Gastrocnemius medialis (tissue), 4 donors: ENCODE results near the gene PRELID3B. TPM values are rescaled to one million over a fixed set of nuclear protein-coding genes. Genes with fewer than 3 reads are reported as not detected.

Experiments
- ATAC-seq, 2 donors: fragments of 150-250 bp; one replicate each; pipeline ENCODE4 v1.9.1; 2016
- DNase-seq, 2 donors: peaks; one replicate each; pipeline ENCODE4 v3.0.0-alpha.2; 2019
- H3K27ac ChIP-seq, 4 donors: fragments of 200-600 bp; sonication (generic); 1 replicate in 1 of 4; 2 replicates in 3 of 4; pipeline ENCODE4 v1.5.1; 2016 to 2018; ENCODE audit warnings: mild to moderate bottlenecking in 2 of 4, moderate library complexity in 1 of 4
- H3K27me3 ChIP-seq, 3 donors: fragments of 200-600 bp; sonication (generic) in 2 of 3; 1 replicate in 1 of 3; 2 replicates in 2 of 3; pipeline versions ENCODE4 v1.5.1 to v1.6.0; 2016 to 2019; ENCODE audit warnings: mild to moderate bottlenecking in 1 of 3, moderate library complexity in 1 of 3
- H3K36me3 ChIP-seq, 2 donors: fragments of 200-600 bp; sonication (generic) in 1 of 2; one replicate each; pipeline ENCODE4 v1.5.1; 2017 to 2018
- H3K4me1 ChIP-seq, 2 donors: fragments of 200-600 bp; sonication (generic) in 1 of 2; one replicate each; pipeline ENCODE4 v1.5.1; 2016 to 2017; ENCODE audit warnings: mild to moderate bottlenecking in 2 of 2
- H3K4me3 ChIP-seq, 4 donors: fragments of 200-600 bp; sonication (generic) in 3 of 4; 1 replicate in 1 of 4; 2 replicates in 3 of 4; pipeline ENCODE4 v1.5.1; 2016 to 2019; ENCODE audit warnings: mild to moderate bottlenecking in 2 of 4
- H3K9me3 ChIP-seq, 3 donors: fragments of 200-600 bp; sonication (generic) in 2 of 3; 1 replicate in 1 of 3; 2 replicates in 2 of 3; pipeline ENCODE4 v1.5.1; 2016 to 2019
- CTCF ChIP-seq, 5 experiments: fragments of 450-650 bp in 3 of 5; fragments of 200-600 bp in 2 of 5; sonication (generic) in 2 of 5; IDR thresholded peaks in 4 of 5; conservative IDR thresholded peaks in 1 of 5; 1 replicate in 4 of 5; 2 replicates in 1 of 5; pipeline ENCODE4 v1.5.1; 2016 to 2019; ENCODE audit warnings: antibody characterized with exemption in 5 of 5, mild to moderate bottlenecking in 3 of 5, moderate library complexity in 3 of 5
- POLR2A ChIP-seq, 2 donors: fragments of 450-650 bp; IDR thresholded peaks; one replicate each; pipeline ENCODE4 v1.6.1; 2017; ENCODE audit warnings: antibody characterized with exemption in 2 of 2, mild to moderate bottlenecking in 2 of 2, moderate library complexity in 2 of 2
- in situ Hi-C, 4 donors: fragments of 200-750 bp; cut with MboI; loops; one replicate each; pipeline versions ENCODE4 v1.15.0 to v1.8.0; 2017; ENCODE audit warnings: low sequenced_read_pairs in 4 of 4
- intact Hi-C: fragments of 100-400 bp; cut with DNase I; formaldehyde crosslinking; loops from one replicate; pipeline ENCODE4 v1.15.1; 2023; ENCODE audit warnings: low total_unique reads
- total RNA-seq, 4 donors: library from RNA; depleted of rRNA; stranded (reverse); fragments of >200 nt; gene quantifications; one replicate each; pipeline versions ENCODE4 v1.1.0 to v1.2.3, GENCODE V29; 2016

PRELID3B gene
- total RNA-seq, 4 donors from 2014 or later: 31.6 to 41.3 (median 35.1) TPM

GRCh38 chr20:59026904-59027740 lies 15.5 kb downstream of the PRELID3B start:
- in situ Hi-C loops (loop anchor here in 1 of 4 donors (25.0 kb wide), 1 partner anchor 340 kb away; the partner anchor contains the start of gene NPEPL1), intact Hi-C loops (no loop called here)
- Histone ChIP-seq H3K4me3 (no peak overlapping the region), H3K27ac (peak overlapping the region in 1 of 4 donors; percentile 1), H3K36me3 (peaks cover 0 to 66% of the 10 kb centered on the region in 2 donors), H3K9me3 (no peaks in the 10 kb centered on the region), H3K27me3 (no peaks in the 10 kb centered on the region), H3K4me1 (peaks cover 42 to 45% of the 10 kb centered on the region in 2 donors)
- TF ChIP-seq POLR2A (IDR thresholded peaks at IDR 0.05) (no peak), CTCF (IDR thresholded peaks at IDR 0.05 in 4 of 5, conservative IDR thresholded peaks at IDR 0.05 in 1 of 5) (no peak)
- ATAC-seq (no peak), DNase-seq (no peak)

- H3K36me3 ChIP-seq: peaks cover 0 to 66% of the 10 kb centered on the region in 2 donors
- TF ChIP-seq CTCF (IDR thresholded peaks at IDR 0.05 in 4 of 5, conservative IDR thresholded peaks at IDR 0.05 in 1 of 5) (no peak), POLR2A (IDR thresholded peaks at IDR 0.05) (no peak)
- no peaks in the 10 kb centered on the region for H3K27me3 ChIP-seq
- intact Hi-C loops (no loop called here), in situ Hi-C loops (loop anchor here in 1 of 4 donors (25.0 kb wide), 1 partner anchor 338 kb away; the partner anchor contains the start of gene NPEPL1)
- no peak for ATAC-seq
- H3K27ac ChIP-seq: no peak overlapping the region
- peaks cover 31 to 33% of the 10 kb centered on the region in 2 donors for H3K4me1 ChIP-seq
- no peaks in the 10 kb centered on the region for H3K9me3 ChIP-seq
- no peak for DNase-seq
- no peak overlapping the region for H3K4me3 ChIP-seq
These were observed 17.1 kb downstream of the PRELID3B start for GRCh38 chr20:59025511-59025910.

- intact Hi-C loops: no loop called here
- H3K36me3 ChIP-seq: peaks cover 0 to 62% of the 10 kb centered on the region in 2 donors
- in situ Hi-C loops: loop anchor here in 1 of 4 donors (25.0 kb wide), 1 partner anchor 338 kb away; the partner anchor contains the start of gene NPEPL1
These were observed 17.5 kb downstream of the PRELID3B start for GRCh38 chr20:59025086-59025485.

GRCh38 chr20:59024111-59024530 lies 18.5 kb downstream of the PRELID3B start:
- in situ Hi-C loops (no loop called here), intact Hi-C loops (no loop called here)
- TF ChIP-seq POLR2A (IDR thresholded peaks at IDR 0.05) (no peak), CTCF (IDR thresholded peaks at IDR 0.05 in 4 of 5, conservative IDR thresholded peaks at IDR 0.05 in 1 of 5) (no peak)
- H3K27me3 ChIP-seq: no peaks in the 10 kb centered on the region
- peaks cover 0 to 52% of the 10 kb centered on the region in 2 donors for H3K36me3 ChIP-seq
- ATAC-seq (no peak), DNase-seq (no peak)
- no peak overlapping the region for H3K4me3 ChIP-seq
- H3K9me3 ChIP-seq: no peaks in the 10 kb centered on the region
- peaks cover 17 to 20% of the 10 kb centered on the region in 2 donors for H3K4me1 ChIP-seq
- no peak overlapping the region for H3K27ac ChIP-seq

More at GRCh38 chr20:59025086-59025485, 17.5 kb downstream of the PRELID3B start:
- Histone ChIP-seq H3K4me3 (no peak overlapping the region), H3K27me3 (no peaks in the 10 kb centered on the region), H3K9me3 (no peaks in the 10 kb centered on the region), H3K27ac (no peak overlapping the region), H3K4me1 (peaks cover 27 to 29% of the 10 kb centered on the region in 2 donors)
- TF ChIP-seq POLR2A (IDR thresholded peaks at IDR 0.05): no peak
- TF ChIP-seq CTCF (IDR thresholded peaks at IDR 0.05 in 4 of 5, conservative IDR thresholded peaks at IDR 0.05 in 1 of 5): no peak
- DNase-seq (no peak), ATAC-seq (no peak)
